HG02970 (cell line): ENCODE measurements around the gene ADCY9.
"Not testable (repeated sequence)": the region's sequence is repeated elsewhere in the genome, so short reads cannot be mapped to it uniquely, and the experiment has no call there.

Source experiments
- ATAC-seq: cut with Tn5 transposase; IDR thresholded peaks from one replicate; pipeline ENCODE4 v1.9.1; 2021; ENCODE audit warnings: mild to moderate bottlenecking, moderate library complexity, moderate number of reproducible peaks; ENCODE audit not compliant: unreplicated experiment, low FRiP score

Gene ADCY9

DNA sequence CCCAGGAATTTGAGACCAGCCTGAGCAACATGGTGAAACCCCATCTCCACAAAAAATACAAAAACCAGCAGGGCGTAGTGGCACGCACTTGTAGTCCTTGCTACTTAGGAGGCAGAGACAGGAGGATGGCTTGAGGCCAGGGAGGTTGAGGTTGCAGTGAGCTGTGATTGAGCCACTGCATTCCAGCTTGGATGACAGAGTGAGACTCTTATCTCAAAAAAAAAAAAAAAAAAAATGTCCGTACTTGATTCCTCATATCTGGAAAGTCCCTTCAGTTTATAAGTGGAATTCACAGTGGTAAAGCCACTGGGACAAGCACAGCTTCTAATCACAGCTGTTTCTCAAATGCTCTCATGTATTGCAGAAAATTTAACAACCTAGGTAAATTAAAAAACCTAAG lies 157.1 kb downstream of the ADCY9 start:
- ATAC-seq, result no peak

- ATAC-seq, result no peak
Observed at GRCh38 chr16:3957344-3957980, 158.8 kb downstream of the ADCY9 start.

- no peak for ATAC-seq
Observed at GRCh38 chr16:3954411-3954921, 161.8 kb downstream of the ADCY9 start.

DNA sequence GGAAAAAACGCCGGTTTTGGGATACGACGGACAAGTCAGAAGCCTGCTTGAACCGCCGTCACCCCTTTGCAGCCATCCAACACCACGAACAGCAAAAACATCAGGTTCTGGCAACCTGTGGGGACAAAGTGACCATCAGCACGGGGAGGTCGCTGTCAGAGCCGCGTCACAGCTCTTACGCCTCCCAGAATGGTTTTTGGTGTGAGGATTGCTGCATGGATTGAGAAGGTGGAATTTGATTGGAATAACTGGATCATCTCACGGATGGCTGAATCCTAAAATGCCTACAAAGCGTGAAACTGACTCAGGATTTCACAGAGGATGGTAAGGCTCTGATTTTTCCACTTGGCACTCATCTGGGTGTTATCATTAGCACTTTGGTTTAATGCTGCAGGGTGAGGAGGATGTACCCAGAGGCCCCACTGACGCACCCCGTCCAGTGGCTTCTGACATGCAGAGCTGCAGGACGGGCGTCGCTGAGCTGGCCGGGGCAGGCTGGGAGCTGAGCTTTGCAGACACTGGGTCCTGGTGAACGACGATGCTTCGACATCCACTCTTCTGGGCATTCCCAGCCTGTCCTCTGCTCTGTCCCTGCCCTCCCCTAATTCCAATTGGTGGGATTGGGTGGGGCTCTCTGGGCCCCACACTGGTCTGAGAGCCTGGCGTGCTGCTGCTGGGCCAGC lies 162.4 kb downstream of the ADCY9 start:
- ATAC-seq, result no peak

- ATAC-seq, result no peak
Observed at GRCh38 chr16:3952737-3953131, 163.5 kb downstream of the ADCY9 start.

GRCh38 chr16:3951861-3952736 lies 164.1 kb downstream of the ADCY9 start:
- ATAC-seq, result no peak

DNA sequence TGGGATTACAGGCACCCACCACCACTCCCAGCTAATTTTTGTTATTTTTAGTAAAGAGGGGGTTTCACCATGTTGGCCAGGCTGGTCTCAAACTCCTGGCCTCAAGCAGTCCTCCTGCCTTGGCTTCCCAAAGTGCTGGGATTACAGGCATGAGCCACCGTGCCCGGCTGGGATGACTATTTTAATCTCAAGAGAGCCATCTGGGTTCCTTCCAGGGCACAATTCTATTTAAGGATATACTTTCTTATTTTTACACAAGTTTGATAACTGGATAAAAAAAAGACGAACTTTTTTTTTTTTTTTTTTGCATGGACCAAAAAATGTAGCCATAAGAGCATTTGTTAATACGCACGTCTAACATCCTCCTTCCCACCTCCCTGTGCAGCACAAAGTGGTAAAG lies 164.9 kb downstream of the ADCY9 start:
- not testable (repeated sequence) for ATAC-seq

DNA sequence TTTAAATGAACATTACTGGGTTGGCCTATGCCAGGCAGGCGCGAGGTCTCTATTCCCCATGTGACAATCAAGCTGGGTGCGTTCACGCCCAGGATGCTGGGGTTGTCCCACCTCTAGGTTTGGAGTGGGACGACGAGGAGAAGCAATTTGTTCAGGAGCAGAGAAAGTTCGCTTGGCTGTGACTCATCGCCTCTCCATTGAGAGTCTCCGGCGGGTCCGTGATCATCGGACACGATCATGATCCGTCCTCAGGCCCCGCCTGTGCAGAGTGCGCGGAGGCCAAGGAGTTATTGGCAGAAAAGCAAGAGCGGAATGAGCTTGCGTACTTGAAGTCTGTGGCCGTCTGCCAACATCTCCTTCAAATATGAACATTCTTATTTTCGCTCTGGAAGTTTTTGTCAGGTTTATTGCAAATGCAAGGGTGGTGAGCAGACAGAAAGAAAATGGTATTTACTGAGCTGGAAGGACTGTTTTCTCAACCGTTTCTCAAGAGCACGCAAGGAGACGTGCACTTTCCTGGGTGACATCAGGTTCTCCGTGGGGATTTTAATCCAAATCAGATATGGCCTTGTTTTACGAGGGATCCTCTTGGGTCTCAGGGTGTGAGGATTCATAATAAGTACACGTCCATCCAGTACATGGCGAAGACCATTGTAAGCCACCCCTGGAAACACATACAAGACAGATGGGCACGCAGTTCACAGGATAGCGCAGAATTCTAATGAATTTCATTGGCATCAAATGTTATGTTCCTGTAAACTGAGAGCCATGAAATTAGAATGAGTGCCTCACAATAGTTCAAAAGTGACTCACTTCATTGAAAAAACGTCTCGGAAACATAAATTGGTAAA lies 165.7 kb downstream of the ADCY9 start:
- ATAC-seq, result no peak

- no peak for ATAC-seq
Observed at GRCh38 chr16:3949946-3950342, 166.3 kb downstream of the ADCY9 start.

DNA sequence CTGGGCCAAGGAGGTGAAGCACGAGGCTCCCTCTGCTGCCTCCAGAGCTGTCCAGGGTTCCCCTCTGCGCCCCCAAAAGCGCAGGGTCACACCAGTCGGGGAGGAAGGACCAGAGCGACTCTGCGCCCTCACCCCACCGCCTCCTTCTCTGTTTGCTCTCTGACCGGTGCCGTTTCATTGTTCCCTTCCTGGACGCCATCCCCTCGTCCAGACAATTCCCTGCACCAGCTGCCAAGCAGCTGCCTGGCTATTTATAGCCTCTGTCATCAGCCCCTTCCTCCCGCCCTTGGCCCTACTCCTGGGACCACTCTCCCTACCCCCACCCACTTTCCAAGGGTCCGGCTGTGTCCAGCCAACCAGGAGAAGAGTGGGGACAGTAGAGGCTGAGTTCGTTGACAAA lies 167.0 kb downstream of the ADCY9 start:
- no peak for ATAC-seq

DNA sequence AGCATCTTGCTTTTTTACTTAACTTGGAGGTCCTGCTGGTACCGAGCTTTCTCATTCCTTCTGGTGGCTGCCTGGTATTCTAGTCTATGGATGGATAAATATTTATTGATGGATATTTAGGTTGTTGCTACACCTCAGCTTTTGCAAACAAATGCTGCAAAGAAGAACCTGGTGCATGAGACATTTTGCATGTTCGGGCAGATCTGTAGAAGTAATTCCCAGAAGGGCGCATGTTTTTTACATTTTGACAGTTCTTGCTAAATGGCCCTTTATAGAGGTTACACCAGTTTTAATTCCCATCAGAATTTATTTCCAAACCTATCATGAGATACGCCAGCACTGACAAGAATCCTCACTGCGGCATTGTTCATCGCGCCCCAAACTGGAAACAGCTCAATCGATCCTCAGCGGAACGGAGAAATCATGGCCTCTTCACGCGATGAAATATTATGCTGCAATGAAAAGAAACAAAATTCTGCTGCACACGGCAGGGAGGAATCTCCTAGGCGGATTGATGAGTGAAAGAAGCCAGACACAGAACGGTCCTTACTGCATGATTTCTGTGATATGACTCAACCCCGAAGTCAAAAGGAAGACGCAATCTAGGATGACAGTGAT lies 167.8 kb downstream of the ADCY9 start:
- ATAC-seq, result no peak

DNA sequence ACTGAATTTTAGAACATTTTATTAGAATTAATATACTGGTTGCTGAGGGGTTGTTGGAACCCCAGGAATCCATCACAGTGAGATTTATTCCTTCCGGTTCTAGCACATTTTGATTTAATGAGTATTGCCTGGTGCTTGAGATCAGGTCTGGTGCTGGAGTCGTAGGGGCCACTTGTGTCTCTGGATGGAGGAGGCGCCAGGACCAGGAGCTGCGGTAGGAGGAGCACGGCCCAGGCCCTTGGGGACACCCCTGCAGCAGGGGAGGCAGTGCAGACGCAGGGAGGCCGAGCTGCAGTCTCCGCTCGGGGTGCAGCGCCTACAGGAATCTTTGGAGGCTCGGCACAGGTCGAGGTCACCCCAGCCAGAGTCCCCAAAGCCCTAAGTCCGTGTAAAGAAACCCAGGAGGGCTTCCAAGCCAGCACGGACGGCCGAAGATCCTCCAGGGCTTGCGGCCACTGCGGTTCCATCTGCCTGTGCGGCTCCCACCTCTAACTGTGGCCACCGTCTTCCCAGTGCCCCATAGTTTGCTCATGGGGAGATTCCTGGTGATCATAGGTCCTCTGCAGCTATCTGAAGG lies 169.6 kb downstream of the ADCY9 start:
- ATAC-seq, result no peak

DNA sequence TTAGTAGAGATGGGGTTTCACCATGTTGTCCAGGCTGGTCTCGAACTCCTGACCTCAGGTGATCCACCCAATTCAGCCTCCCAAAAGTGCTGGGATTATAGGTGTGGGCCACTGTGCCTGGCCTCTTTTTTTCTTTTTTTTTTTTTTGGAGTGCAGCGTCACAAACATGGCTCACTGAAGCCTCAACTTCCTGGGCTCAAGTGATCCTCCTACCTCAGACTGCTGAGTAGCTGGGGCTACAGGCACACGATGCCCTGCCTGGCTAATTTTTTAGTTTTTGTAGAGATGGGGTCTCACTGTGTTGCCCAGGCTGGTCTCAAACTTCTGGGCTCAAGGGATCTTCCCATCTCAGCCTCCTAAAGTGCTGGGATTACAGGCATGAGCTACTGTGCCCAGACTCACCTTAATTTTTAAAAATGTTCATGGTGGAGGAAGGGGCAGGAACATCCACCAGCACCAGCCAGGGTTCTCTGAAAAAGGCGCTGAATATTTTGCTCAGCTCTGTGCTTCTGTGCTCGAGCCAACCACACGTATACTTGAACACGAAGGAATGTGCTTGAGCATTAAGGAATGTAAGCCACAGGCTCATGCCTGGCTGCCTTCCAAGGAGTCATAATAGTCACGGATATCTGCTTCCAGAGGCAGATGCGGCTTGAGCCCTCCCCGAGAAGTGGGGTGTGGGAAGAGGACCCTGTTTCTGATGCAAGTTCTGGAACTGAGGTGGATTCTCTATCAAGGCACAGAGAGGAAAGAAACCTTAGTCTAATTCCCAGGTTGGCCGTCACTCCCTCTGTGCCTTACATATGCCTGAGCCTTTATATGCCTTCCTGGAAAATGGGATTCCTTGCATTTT lies 170.3 kb downstream of the ADCY9 start:
- no peak for ATAC-seq

GRCh38 chr16:3944457-3944856 lies 171.8 kb downstream of the ADCY9 start:
- not testable (repeated sequence) for ATAC-seq

DNA sequence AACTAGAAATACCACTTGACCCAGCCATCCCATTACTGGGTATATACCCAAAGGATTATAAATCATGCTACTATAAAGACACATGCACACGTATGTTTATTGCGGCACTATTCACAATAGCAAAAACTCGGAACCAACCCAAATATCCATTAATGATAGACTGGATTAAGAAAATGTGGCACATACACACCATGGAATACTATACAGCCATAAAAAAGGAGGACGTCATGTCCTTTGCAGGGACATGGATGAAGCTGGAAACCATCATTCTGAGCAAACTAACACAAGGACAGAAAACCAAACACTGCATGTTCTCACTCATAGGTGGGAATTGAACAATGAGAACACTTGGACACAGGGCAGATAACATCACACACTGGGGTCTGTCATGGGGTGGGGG lies 174.1 kb downstream of the ADCY9 start:
- not testable (repeated sequence) for ATAC-seq

GRCh38 chr16:3938843-3939624 lies 177.2 kb downstream of the ADCY9 start:
- no peak for ATAC-seq

- no peak for ATAC-seq
Observed at GRCh38 chr16:3938471-3938842, 177.8 kb downstream of the ADCY9 start.
